Smooth muscle cell (in vitro differentiated cells): Measurements from ENCODE around the gene DDX3X. TPM values are rescaled to one million over a fixed set of nuclear protein-coding genes. Genes with fewer than 3 reads are reported as not detected.
A peak's percentile ranks its signal among the peaks of the same experiment; 100 is the strongest.

Source experiments
- DNase-seq: peaks from one replicate; lab custom pipeline; 2025; ENCODE audit not compliant: unreplicated experiment; lab: John Stamatoyannopoulos, UW
- H2AFZ ChIP-seq: fragments of 200-600 bp; sonication (generic); 2 replicates; pipeline ENCODE4 v1.6.0; 2016; ENCODE audit warnings: antibody characterized with exemption, low read depth, mild to moderate bottlenecking
- H3F3A ChIP-seq: fragments of 200-600 bp; sonication (generic); 2 replicates; pipeline ENCODE4 v1.6.0; 2017; ENCODE audit warnings: antibody characterized with exemption, low read depth
- H3K27ac ChIP-seq: fragments of 200-600 bp; sonication (generic); 2 replicates; pipeline ENCODE4 v1.5.1; 2016; ENCODE audit warnings: low read depth, mild to moderate bottlenecking
- H3K27me3 ChIP-seq: fragments of 200-600 bp; sonication (generic); 2 replicates; pipeline ENCODE4 v1.6.1; 2016; ENCODE audit warnings: low read depth, mild to moderate bottlenecking
- H3K36me3 ChIP-seq: fragments of 200-600 bp; sonication (generic); 2 replicates; pipeline ENCODE4 v1.5.1; 2016; ENCODE audit warnings: low read depth
- H3K4me1 ChIP-seq: fragments of 200-600 bp; sonication (generic); 2 replicates; pipeline ENCODE4 v1.5.1; 2016; ENCODE audit warnings: low read depth
- H3K4me2 ChIP-seq: fragments of 200-600 bp; sonication (generic); 2 replicates; pipeline ENCODE4 v1.6.0; 2016; ENCODE audit warnings: mild to moderate bottlenecking
- H3K4me3 ChIP-seq: fragments of 200-600 bp; sonication (generic); 2 replicates; pipeline ENCODE4 v1.5.1; 2016; ENCODE audit warnings: mild to moderate bottlenecking
- H3K79me2 ChIP-seq: fragments of 200-600 bp; sonication (generic); 2 replicates; pipeline ENCODE4 v1.6.0; 2016; ENCODE audit warnings: low read depth, mild to moderate bottlenecking
- H3K9ac ChIP-seq: fragments of 200-600 bp; sonication (generic); 2 replicates; pipeline ENCODE4 v1.6.0; 2016; ENCODE audit warnings: low read depth
- H3K9me3 ChIP-seq: fragments of 200-600 bp; sonication (generic); replicated peaks from 2 replicates; pipeline ENCODE4 v1.5.1; 2016; ENCODE audit warnings: low read depth
- H4K20me1 ChIP-seq: fragments of 200-600 bp; sonication (generic); 2 replicates; pipeline ENCODE4 v1.6.0; 2016; ENCODE audit warnings: low read depth
- CTCF ChIP-seq: fragments of 200-600 bp; sonication (generic); IDR thresholded peaks from 2 replicates; pipeline ENCODE4 v1.5.1; 2017; ENCODE audit warnings: borderline replicate concordance, mild to moderate bottlenecking, antibody characterized with exemption; ENCODE audit not compliant: insufficient read depth, poor library complexity, severe bottlenecking
- WGBS: methylation state at CpG from one replicate; pipeline ENCODE4 v1.1.7; 2016; ENCODE audit warnings: low lambda C conversion rate; 5-methylcytosine and 5-hydroxymethylcytosine counted together
- polyA plus RNA-seq: library from polyadenylated mRNA; unstranded; fragments of >200 nt; fragmentation: Nextera tagmentation; extraction: Ambion mirVana; gene quantifications from 2 replicates; pipeline ENCODE4 v1.2.1, GENCODE V29; 2016
- total RNA-seq: library from RNA; depleted of rRNA; stranded (reverse); fragments of >200 nt; gene quantifications from 2 replicates; pipeline ENCODE4 v1.2.3, GENCODE V29; 2014

The DDX3X gene
- total and polyA plus RNA-seq, 2 experiments from 2014 or later = 104 to 241 TPM

GRCh38 chrX:41327341-41327740, 6.6 kb upstream of the DDX3X start:
- DNase-seq = no peak
- no peaks in the 10 kb centered on the region for H3K9me3 ChIP-seq
- no peaks in the 10 kb centered on the region for H4K20me1 ChIP-seq
- no peak overlapping the region for H3K27ac ChIP-seq
- peaks cover 7% of the 10 kb centered on the region for H3K4me1 ChIP-seq
- H3K79me2 ChIP-seq = no peaks in the 10 kb centered on the region
- TF ChIP-seq CTCF = no peak
- H3K9ac ChIP-seq = no peak overlapping the region
- no peaks in the 10 kb centered on the region for H3K36me3 ChIP-seq
- H3K27me3 ChIP-seq = no peaks in the 10 kb centered on the region
- no peak overlapping the region for H2AFZ ChIP-seq
- no peaks in the 10 kb centered on the region for H3F3A ChIP-seq
- WGBS = 87% methylated on average over 3 of the region's 3 CpGs
- H3K4me3 ChIP-seq = no peak overlapping the region
- H3K4me2 ChIP-seq = no peak overlapping the region

GRCh38 chrX:41329101-41329500, 4.9 kb upstream of the DDX3X start:
- no peaks in the 10 kb centered on the region for H3K79me2 ChIP-seq
- H2AFZ ChIP-seq = no peak overlapping the region
- no peak for TF ChIP-seq CTCF
- 79% methylated on average over 3 of the region's 3 CpGs for WGBS
- no peaks in the 10 kb centered on the region for H3K36me3 ChIP-seq
- H3F3A ChIP-seq = no peaks in the 10 kb centered on the region
- no peak overlapping the region for H3K27ac ChIP-seq
- no peaks in the 10 kb centered on the region for H4K20me1 ChIP-seq
- H3K4me3 ChIP-seq = no peak overlapping the region
- no peak overlapping the region for H3K9ac ChIP-seq
- no peak for DNase-seq
- H3K27me3 ChIP-seq = no peaks in the 10 kb centered on the region
- H3K4me1 ChIP-seq = peaks cover 9% of the 10 kb centered on the region
- no peak overlapping the region for H3K4me2 ChIP-seq
- no peaks in the 10 kb centered on the region for H3K9me3 ChIP-seq

- Histone ChIP-seq H3K4me2 (peak overlapping the region; percentile 91), H3K4me3 (peak overlapping the region; percentile 82)
Measured at GRCh38 chrX:41332005-41332404, 2.0 kb upstream of the DDX3X start.

More at GRCh38 chrX:41332005-41332404, 2.0 kb upstream of the DDX3X start:
- Histone ChIP-seq H3K27me3 (no peaks in the 10 kb centered on the region), H2AFZ (no peak overlapping the region), H3K36me3 (no peaks in the 10 kb centered on the region), H3K79me2 (peaks cover 21% of the 10 kb centered on the region), H3K9ac (no peak overlapping the region), H3K27ac (peak overlapping the region; percentile 100), H3F3A (no peaks in the 10 kb centered on the region), H4K20me1 (peaks cover 25% of the 10 kb centered on the region), H3K9me3 (no peaks in the 10 kb centered on the region), H3K4me1 (peaks cover 17% of the 10 kb centered on the region)
- DNase-seq = no peak
- no peak for TF ChIP-seq CTCF
- 78% methylated on average over 4 of the region's 4 CpGs for WGBS
